GM21723 (cell line): ENCODE data around the gene MYO1D.
"Not testable (repeated sequence)": the region's sequence is repeated elsewhere in the genome, so short reads cannot be mapped to it uniquely, and the experiment has no call there.

Experiments used
- ATAC-seq: cut with Tn5 transposase; IDR thresholded peaks from one replicate; pipeline ENCODE4 v1.9.1; 2021; ENCODE audit warnings: mild to moderate bottlenecking, moderate library complexity; ENCODE audit not compliant: unreplicated experiment

The MYO1D gene

GRCh38 chr17:32739722-32740121 is 137.2 kb downstream of the MYO1D start:
- no peak for ATAC-seq

- not testable (repeated sequence) for ATAC-seq
Observed at GRCh38 chr17:32739151-32739550, 137.8 kb downstream of the MYO1D start.

- no peak for ATAC-seq
Observed at GRCh38 chr17:32733401-32733800, 143.5 kb downstream of the MYO1D start.

GRCh38 chr17:32732900-32733299 is 144.0 kb downstream of the MYO1D start:
- ATAC-seq, result no peak

GRCh38 chr17:32732296-32732642 is 144.7 kb downstream of the MYO1D start:
- ATAC-seq, result no peak

GRCh38 chr17:32731556-32732295 is 145.2 kb downstream of the MYO1D start:
- ATAC-seq, result no peak

GRCh38 chr17:32727681-32728080 is 149.2 kb downstream of the MYO1D start:
- no peak for ATAC-seq

- ATAC-seq, result no peak
Observed at GRCh38 chr17:32725697-32726096, 151.2 kb downstream of the MYO1D start.

GRCh38 chr17:32723310-32723955 is 153.5 kb downstream of the MYO1D start:
- ATAC-seq, result no peak

- ATAC-seq, result no peak
Observed at GRCh38 chr17:32722733-32723132, 154.2 kb downstream of the MYO1D start.

GRCh38 chr17:32720671-32721070 is 156.3 kb downstream of the MYO1D start:
- ATAC-seq, result no peak

GRCh38 chr17:32719689-32720088 is 157.2 kb downstream of the MYO1D start:
- no peak for ATAC-seq

GRCh38 chr17:32714922-32715321 is 162.0 kb downstream of the MYO1D start:
- ATAC-seq, result not testable (repeated sequence)

- ATAC-seq, result not testable (repeated sequence)
Observed at GRCh38 chr17:32714206-32714605, 162.7 kb downstream of the MYO1D start.

GRCh38 chr17:32713081-32713480 is 163.8 kb downstream of the MYO1D start:
- no peak for ATAC-seq

GRCh38 chr17:32709562-32709961 is 167.4 kb downstream of the MYO1D start:
- no peak for ATAC-seq

- no peak for ATAC-seq
Observed at GRCh38 chr17:32701871-32702270, 175.1 kb downstream of the MYO1D start.

- no peak for ATAC-seq
Observed at GRCh38 chr17:32699247-32699646, 177.7 kb downstream of the MYO1D start.

- no peak for ATAC-seq
Observed at GRCh38 chr17:32697728-32698625, 178.9 kb downstream of the MYO1D start.

GRCh38 chr17:32696426-32696825 is 180.5 kb downstream of the MYO1D start:
- ATAC-seq, result no peak

- no peak for ATAC-seq
Observed at GRCh38 chr17:32695864-32696263, 181.1 kb downstream of the MYO1D start.
